Mucosa of descending colon (tissue), 3 donors: ENCODE measurements around the gene ENOX1. TPM values are rescaled to one million over a fixed set of nuclear protein-coding genes. Genes with fewer than 3 reads are reported as not detected.

ENCODE experiments used
- ATAC-seq: fragments of 200-7000 bp; cut with Tn5 transposase; one replicate; pipeline ENCODE4 v1.9.1; 2020; ENCODE audit warnings: mild to moderate bottlenecking, moderate library complexity
- DNase-seq, 3 donors: peaks; one replicate each; pipeline ENCODE4 v3.0.0-alpha.2; 2020
- H3K36me3 ChIP-seq: fragments of 200-600 bp; one replicate; pipeline ENCODE4 v1.8.0; 2021; ENCODE audit warnings: low read depth, mild to moderate bottlenecking
- H3K4me1 ChIP-seq: fragments of 200-600 bp; one replicate; pipeline ENCODE4 v1.8.0; 2021; ENCODE audit warnings: low read depth, mild to moderate bottlenecking
- H3K4me3 ChIP-seq: fragments of 200-600 bp; one replicate; pipeline ENCODE4 v1.8.0; 2021; ENCODE audit warnings: mild to moderate bottlenecking
- H3K9me3 ChIP-seq: fragments of 200-600 bp; one replicate; pipeline ENCODE4 v1.8.0; 2021; ENCODE audit warnings: mild to moderate bottlenecking
- intact Hi-C, 2 donors: fragments of 100-400 bp; cut with DNase I in 1 of 2; cut with micrococcal nuclease in 1 of 2; formaldehyde crosslinking; loops; one replicate each; pipeline versions ENCODE4 v1.11.0 to v1.11.1; 2022; cut with DNase I, micrococcal nuclease
- total RNA-seq, 3 donors: library from RNA; stranded (reverse); fragmentation: NEBNext Ultra II Directional in 2 of 3; extraction: Animal tissue kit (Norgen Biotek cat#: 25700) in 2 of 3; gene quantifications; one replicate each; pipeline versions ENCODE4 v1.2.1 to v1.2.4, GENCODE V29; 2021 to 2023
- TF ChIP-seq, protein P1 (sequence below): fragments of 200-600 bp; IDR thresholded peaks from one replicate; pipeline ENCODE4 v1.8.0; 2022; ENCODE audit warnings: antibody characterized with exemption, mild to moderate bottlenecking
- donor health status: DM: no; HTN: no; CAD: no; lungs with moderate emphysema.
- donor health status: DM: no; HTN: no; CAD: no.
- donor health status: DM: no; HTN: yes; CAD: no.

The ENOX1 gene
- total RNA-seq, 3 donors from 2014 or later, result 0.35 to 9.8 (median 1.2) TPM

DNA sequence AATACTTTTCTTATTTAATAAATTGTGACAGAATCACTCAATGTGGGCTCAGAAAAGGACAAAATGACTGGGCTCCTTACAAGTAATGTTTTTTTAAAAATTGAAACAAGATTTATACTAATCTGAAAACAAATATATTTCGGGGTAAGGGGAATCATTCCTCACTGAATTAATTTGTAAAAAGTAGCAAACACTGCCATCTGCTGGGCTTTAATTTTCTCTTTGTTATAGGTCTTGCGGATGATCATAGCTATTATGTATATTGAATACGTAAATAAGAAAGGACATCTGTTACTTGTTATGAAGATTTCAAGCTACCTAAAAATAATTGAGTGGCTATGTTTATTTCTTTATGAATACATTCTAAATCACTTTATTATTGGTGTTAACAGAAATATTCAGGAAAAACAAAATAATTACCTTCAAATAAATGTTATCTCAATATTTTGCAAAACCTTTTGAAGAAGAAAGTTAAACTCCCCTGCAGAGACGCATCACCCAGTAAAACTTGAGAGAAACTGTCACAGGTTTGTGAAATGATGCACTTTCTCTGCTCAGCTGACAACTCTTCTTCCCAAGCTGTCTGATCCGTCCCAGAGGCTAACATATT is 17.8 kb upstream of the ENOX1 start:
- DNase-seq (peak in 1 of 3 donors; percentile 74), ATAC-seq (peak; percentile 39)
- intact Hi-C loops, result no loop called here
- Histone ChIP-seq H3K36me3 (no peaks in the 10 kb centered on the region), H3K9me3 (no peaks in the 10 kb centered on the region), H3K4me1 (no peaks in the 10 kb centered on the region), H3K4me3 (no peak overlapping the region)
- TF ChIP-seq, protein P1, sequence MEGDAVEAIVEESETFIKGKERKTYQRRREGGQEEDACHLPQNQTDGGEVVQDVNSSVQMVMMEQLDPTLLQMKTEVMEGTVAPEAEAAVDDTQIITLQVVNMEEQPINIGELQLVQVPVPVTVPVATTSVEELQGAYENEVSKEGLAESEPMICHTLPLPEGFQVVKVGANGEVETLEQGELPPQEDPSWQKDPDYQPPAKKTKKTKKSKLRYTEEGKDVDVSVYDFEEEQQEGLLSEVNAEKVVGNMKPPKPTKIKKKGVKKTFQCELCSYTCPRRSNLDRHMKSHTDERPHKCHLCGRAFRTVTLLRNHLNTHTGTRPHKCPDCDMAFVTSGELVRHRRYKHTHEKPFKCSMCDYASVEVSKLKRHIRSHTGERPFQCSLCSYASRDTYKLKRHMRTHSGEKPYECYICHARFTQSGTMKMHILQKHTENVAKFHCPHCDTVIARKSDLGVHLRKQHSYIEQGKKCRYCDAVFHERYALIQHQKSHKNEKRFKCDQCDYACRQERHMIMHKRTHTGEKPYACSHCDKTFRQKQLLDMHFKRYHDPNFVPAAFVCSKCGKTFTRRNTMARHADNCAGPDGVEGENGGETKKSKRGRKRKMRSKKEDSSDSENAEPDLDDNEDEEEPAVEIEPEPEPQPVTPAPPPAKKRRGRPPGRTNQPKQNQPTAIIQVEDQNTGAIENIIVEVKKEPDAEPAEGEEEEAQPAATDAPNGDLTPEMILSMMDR, result no peak

DNA sequence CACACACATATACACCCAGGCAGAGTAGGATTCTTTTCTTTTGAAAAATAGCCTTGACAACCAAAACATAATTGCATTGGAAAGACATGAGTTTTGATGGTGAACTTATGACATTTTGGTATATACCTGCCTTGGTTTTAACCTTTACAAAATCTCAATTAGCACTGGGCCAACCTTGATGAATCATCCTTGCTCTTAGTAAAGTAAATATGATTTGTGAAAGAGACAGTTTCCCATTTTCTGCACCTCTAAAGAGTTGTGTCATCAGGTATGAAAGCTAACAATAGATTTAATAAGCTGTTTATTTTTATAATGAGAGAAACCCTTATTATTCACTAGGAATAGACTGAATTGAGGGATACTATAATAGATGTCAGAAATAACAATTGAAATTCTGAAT is 15.7 kb upstream of the ENOX1 start:
- intact Hi-C loops, result no loop called here
- ATAC-seq (no peak), DNase-seq (no peak)
- Histone ChIP-seq H3K9me3 (no peaks in the 10 kb centered on the region), H3K4me3 (no peak overlapping the region), H3K4me1 (no peaks in the 10 kb centered on the region), H3K36me3 (no peaks in the 10 kb centered on the region)
- TF ChIP-seq, protein P1, result no peak

DNA sequence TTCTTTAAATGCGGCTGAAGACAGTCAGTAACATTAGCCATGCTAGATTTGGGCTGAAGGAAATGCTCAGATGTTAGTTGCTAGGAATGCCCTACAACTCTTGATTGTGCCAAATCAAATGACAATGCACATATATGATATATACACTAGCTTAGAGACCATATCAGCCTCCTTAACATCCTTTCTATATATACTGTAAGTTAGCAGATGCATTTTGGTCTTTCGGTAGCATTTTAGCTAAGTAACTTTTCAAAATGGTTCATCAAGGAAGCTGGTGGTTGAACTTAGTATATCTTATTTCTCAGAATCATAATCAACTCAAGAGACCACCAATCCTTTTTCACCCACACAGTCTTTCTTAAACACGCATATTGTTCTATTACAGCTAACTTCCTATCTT is 14.1 kb upstream of the ENOX1 start:
- Histone ChIP-seq H3K36me3 (no peaks in the 10 kb centered on the region), H3K9me3 (no peaks in the 10 kb centered on the region), H3K4me1 (no peaks in the 10 kb centered on the region), H3K4me3 (no peak overlapping the region)
- intact Hi-C loops, result no loop called here
- TF ChIP-seq, protein P1, result no peak
- DNase-seq, result no peak
- no peak for ATAC-seq

DNA sequence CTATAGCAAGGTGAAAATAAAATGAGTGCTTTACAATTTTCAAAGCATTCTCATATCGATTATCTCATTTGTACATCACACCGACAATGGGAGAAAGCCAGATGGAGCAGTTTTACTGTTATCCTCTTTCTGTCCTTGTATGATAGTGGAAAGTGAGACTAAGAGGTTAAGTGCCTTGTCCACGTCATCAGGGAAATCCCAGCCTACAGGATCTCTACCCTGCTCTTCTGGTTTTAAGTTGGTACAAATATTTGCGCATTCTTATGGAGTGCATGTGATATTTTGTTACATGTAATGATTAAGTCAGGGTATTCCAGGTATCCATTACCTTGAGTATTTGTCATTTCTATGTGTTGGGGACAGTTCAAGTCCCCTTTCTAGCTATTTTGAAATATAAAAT is 12.4 kb upstream of the ENOX1 start:
- DNase-seq (no peak), ATAC-seq (no peak)
- no peak overlapping the region for H3K4me3 ChIP-seq
- H3K36me3 ChIP-seq, result no peaks in the 10 kb centered on the region
- no peaks in the 10 kb centered on the region for H3K4me1 ChIP-seq
- H3K9me3 ChIP-seq, result no peaks in the 10 kb centered on the region
- intact Hi-C loops, result no loop called here
- TF ChIP-seq, protein P1, result no peak

DNA sequence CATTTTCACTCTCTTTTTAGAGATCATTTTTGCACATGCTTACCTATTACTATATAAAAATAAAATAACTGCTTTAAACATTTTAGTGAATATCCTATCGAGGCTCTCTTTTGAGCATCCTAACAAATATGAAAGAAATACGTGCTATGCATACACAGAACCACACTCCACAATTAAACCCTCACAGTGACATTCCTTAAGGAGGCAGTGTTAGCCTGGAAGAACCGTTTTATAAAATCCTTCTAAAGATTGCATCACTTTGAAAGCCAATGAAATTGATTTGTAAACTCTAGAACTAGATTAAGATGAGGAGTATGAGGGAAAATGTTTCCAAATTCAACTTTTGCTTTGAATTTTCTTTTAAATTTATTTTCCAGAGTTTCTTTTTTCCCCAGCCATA is 11.1 kb upstream of the ENOX1 start:
- intact Hi-C loops, result no loop called here
- Histone ChIP-seq H3K4me3 (no peak overlapping the region), H3K36me3 (no peaks in the 10 kb centered on the region), H3K4me1 (no peaks in the 10 kb centered on the region), H3K9me3 (no peaks in the 10 kb centered on the region)
- ATAC-seq (no peak), DNase-seq (no peak)
- TF ChIP-seq, protein P1, result no peak

DNA sequence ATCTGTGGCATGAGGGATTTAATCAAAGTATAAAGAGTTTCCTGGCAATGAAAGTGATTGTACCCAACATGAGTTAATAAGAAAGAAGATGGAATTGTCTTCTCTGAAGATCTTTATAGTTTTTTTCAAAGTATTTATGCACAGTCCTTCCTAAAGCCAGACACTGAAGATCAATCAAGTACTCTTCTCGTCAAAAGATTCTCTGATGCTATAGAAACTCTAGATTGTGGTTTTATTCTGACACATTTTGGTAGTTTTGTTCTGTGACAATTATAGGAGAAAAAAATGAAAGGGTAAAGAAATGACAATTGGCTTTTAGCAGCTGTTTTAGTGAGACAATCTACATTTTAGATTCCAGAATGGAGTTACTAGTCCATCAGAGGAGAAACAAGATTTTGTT is 10.4 kb upstream of the ENOX1 start:
- DNase-seq, result no peak
- TF ChIP-seq, protein P1, result no peak
- no peak for ATAC-seq
- intact Hi-C loops, result no loop called here
- Histone ChIP-seq H3K4me1 (no peaks in the 10 kb centered on the region), H3K9me3 (no peaks in the 10 kb centered on the region), H3K4me3 (no peak overlapping the region), H3K36me3 (no peaks in the 10 kb centered on the region)
